Effector CD4-positive, alpha-beta T cell (primary cell): ENCODE measurements around the gene USE1.
A peak's percentile ranks its signal among the peaks of the same experiment; 100 is the strongest.

Experiments
- DNase-seq: peaks from one replicate; pipeline ENCODE4 v3.0.0-alpha.2; 2020

Gene USE1

DNA sequence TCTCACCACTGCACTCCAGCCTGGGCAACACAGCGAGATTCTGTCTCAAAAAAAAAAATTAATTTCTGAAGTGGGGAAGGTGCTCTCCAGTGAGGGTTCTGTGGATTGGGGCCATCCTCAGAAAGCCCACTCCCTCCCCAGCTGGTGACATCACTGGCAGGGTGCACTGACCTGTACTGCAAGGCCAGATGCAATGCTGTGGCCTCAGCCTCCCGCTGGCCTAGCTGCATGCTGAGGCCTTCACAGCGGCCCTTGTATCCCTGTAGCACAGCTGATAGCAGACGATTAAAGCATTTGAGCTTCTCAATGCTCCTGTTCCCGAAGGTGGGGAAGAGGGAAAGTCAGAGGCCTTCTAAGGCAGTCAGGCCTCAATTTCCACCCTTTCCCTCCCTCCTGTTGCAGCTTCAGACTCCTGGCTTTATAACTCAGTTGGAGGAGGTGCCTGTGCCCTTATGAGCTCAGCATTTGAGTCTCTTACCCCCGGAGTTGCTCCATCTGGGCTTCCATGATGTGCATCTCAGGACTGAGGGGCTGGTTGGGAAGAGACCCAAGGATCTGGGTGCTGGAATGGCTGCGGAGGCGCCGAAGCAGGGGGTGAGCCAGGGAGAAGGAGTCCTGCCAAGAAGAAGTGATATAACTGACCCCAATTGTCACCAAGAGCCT is 44.1 kb downstream of the USE1 start:
- no peak for DNase-seq

DNA sequence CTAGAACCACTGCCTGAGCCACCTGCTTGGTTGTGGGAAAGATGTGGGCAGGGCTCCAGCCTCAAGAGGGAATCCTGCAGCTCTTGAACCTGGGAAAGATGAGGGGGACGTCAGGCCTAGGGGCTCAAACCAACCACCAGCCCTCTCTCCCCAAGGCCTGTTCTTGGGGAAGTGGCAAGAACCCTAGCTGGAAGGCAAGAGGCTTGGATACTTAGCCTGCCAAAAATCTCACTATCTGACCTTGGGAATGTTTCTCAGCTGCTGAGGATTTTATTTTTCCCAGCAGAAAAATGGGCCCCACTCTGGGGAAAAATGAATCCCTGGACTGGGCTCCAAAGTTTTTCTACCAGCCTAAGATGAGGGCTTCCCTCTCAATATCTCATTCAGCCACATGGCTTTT is 44.8 kb downstream of the USE1 start:
- no peak for DNase-seq

DNA sequence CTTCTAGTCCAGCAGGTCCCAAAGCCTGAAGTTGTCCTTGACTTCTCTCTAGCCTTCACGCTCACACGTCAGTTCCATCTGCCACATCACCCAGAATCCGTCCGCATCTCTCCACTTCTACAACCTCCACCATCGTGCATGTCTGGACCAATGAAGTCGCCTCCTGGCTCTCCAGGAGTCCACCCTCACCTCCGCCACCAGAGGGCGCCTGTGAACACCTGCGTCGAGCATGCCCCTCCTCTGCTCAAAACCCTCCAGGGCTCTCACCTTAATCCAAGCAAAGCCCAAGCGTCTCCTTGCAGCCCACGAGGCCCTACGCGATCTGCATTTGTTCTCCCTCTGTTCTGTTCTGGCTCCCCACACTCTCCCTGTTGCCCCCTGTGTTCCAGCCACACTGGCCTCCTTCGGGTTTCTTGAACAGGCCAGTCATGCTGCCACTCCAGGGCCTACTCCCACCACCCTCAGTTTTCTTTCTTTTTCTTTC is 45.7 kb downstream of the USE1 start:
- DNase-seq = peak; percentile 88

DNA sequence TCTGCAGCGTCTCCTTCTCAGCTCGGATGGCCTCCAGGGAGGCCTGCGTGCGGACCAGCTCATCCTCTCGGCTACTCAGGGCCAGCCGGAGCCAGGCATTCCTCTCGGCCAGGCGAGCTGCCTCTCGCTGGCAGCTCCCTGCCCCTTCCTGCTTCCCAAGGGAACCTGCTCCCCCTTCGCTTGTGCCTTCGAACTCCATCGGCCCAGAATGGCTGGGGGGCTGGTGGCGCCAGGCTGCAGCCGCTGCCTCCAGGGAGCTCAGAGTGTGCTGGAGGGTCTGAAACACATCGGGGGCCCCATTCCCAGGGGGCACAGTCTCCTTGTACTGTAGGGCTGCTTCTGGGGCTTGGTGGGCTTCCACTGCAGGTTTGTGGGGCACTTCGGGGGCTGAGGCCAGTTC is 47.4 kb downstream of the USE1 start:
- DNase-seq = no peak

DNA sequence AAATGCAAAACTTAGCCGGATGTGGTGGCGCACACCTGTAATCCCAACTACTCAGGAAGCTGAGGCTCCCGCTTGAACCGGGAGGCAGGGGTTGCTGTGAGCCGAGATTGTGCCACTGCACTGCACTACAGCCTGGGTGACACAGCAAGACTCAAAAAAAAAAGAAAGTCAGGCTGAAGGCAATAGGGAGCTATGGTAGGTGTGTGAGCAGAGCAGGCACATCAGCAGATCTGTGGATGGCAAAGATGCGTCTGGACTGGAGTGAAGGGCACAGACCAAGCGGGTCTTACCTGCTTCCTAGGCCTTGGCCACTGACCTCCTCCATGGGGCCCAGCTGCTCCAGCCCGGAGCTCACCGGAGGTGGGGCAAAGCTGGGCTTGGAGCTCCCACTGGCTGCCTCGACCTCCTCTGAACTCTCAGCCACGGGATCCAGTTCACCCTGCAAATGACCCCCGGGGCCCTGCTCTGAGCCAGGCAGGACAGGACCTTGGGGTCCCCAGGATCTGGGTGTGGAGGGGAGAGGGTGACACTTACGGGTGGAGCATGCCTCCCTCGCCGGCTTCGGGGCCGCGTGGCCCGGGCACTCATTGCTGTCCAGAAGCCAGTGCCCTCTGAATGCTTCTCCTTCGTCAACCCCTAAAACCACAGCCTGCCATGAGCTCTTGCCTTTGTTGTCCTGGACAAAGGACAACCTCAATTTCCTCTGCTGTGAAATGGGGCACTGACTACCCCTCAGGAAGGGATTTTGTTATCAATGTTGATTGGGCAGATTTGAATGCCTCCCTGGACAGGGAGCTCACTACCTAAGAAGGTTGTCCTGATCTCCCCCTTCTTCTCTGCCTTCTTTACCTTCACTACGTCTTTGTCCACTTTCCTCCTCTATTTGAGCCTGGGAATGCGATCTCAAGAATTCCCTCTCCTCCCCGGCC is 48.8 kb downstream of the USE1 start:
- DNase-seq = no peak

DNA sequence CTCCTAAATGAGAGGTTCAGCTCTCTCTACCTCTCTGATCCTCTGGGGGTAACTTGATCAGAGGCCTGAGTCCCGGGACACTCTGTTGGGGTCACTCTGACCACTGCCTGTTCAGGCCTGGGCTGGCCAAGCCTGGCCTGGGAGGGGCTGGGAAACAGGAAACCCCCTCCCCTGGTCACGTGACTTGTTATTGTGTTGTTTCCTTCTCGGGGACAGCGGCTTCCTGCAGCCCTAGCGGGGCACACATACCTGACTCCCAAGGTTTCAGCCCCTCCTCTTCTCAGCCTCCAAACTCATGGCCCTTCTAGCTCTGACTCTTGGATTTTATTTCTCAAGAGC is 49.5 kb downstream of the USE1 start, which contains the start of gene USHBP1:
TSS of gene USHBP1 (minus strand) at position 105 of the 339 bp plus-strand sequence. CDS start 446 bp downstream, outside the sequence.
- no peak for DNase-seq

DNA sequence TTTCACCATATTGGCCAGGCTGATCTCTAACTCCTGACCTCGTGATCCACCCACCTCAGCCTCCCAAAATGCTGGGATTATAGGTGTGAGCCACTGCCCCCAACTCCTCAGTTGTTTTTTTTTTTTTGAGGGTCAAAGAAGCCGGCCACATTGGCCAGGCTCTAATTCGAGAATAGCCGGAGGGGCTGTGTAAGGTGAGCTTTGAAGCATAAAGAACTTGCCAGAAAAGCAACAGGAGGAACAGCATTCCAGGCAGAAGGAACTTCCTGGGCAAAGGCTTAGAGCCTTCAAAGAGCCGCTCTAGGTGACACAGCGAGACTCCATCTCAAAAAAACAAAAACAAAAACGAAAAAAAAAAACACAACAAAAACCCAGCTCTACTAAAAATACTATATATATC is 50.9 kb downstream of the USE1 start:
- no peak for DNase-seq

GRCh38 chr19:17266589-17266974 is 51.4 kb downstream of the USE1 start:
- no peak for DNase-seq

- DNase-seq = peak; percentile 91
Measured at GRCh38 chr19:17266975-17267788, 52.0 kb downstream of the USE1 start, which contains the start of gene BABAM1. TSS of gene BABAM1 (plus strand) at chr19:17267443. CDS start at chr19:17268807, 1,364 bp downstream.

- DNase-seq = no peak
Measured at GRCh38 chr19:17268754-17269153, 53.6 kb downstream of the USE1 start.
